HepG2 (cell line): ENCODE data around the gene CDSN.

Experiments used
- CREB1 ChIP-seq, 2 experiments: fragments of 450-650 bp in 1 of 2; IDR thresholded peaks; 2 replicates each; pipeline ENCODE4 v1.6.1; 2016 to 2017; ENCODE audit warnings: control low read depth in 1 of 2, mild to moderate bottlenecking in 1 of 2, missing compliant biosample characterization in 1 of 2, missing genetic modification characterization in 1 of 2
- CTCF ChIP-seq: sonication (generic); formaldehyde crosslinking; IDR thresholded peaks from 2 replicates; pipeline ENCODE4 v1.5.0; 2020; ENCODE audit warnings: mild to moderate bottlenecking, missing genetic modification reagents, moderate library complexity
- HNRNPK ChIP-seq: fragments of 200-400 bp; formaldehyde crosslinking; IDR thresholded peaks from 2 replicates; pipeline ENCODE4 v1.6.1; 2018; ENCODE audit warnings: low read length, low read depth, moderate library complexity, mild to moderate bottlenecking; ENCODE audit not compliant: poor library complexity, severe bottlenecking
- KDM5B ChIP-seq: sonication (generic); formaldehyde crosslinking; IDR thresholded peaks from 2 replicates; pipeline ENCODE4 v1.4.0; 2020; ENCODE audit warnings: missing genetic modification reagents, mild to moderate bottlenecking, borderline replicate concordance
- NR2F1 ChIP-seq, 2 experiments: fragments of 450-650 bp in 1 of 2; formaldehyde crosslinking in 1 of 2; IDR thresholded peaks; 2 replicates each; pipeline versions ENCODE4 v1.5.0 to v1.6.1; 2016 to 2020; ENCODE audit warnings: mild to moderate bottlenecking in 1 of 2, missing compliant biosample characterization in 1 of 2, missing genetic modification reagents in 1 of 2, moderate library complexity in 1 of 2
- PRPF4 ChIP-seq: fragments of 200-400 bp; formaldehyde crosslinking; IDR thresholded peaks from 2 replicates; pipeline ENCODE4 v1.6.1; 2016; ENCODE audit warnings: low read length, low read depth; ENCODE audit not compliant: poor library complexity, severe bottlenecking
- THAP7 ChIP-seq: sonication (generic); formaldehyde crosslinking; IDR thresholded peaks from 2 replicates; pipeline ENCODE4 v1.8.1; 2023; ENCODE audit warnings: mild to moderate bottlenecking, missing genetic modification reagents
- ZNF770 ChIP-seq: sonication (generic); formaldehyde crosslinking; IDR thresholded peaks from 2 replicates; pipeline ENCODE4 v1.5.0; 2020; ENCODE audit warnings: mild to moderate bottlenecking, missing genetic modification reagents

- TF ChIP-seq PRPF4 = no peak
- TF ChIP-seq KDM5B (CRISPR knock-in tag) = no peak
- TF ChIP-seq NR2F1 (CRISPR knock-in tag; IDR thresholded peaks at IDR 0.05) = no peak
- TF ChIP-seq CREB1 (IDR thresholded peaks at IDR 0.05) = no peak
- TF ChIP-seq CREB1 (CRISPR knock-in tag; IDR thresholded peaks at IDR 0.05) = no peak
- no peak for TF ChIP-seq HNRNPK
- no peak for TF ChIP-seq THAP7 (CRISPR knock-in tag)
- peak; percentile 93 for TF ChIP-seq CTCF (CRISPR knock-in tag)
- TF ChIP-seq ZNF770 (CRISPR knock-in tag) = no peak
These were observed 51.4 kb downstream of the CDSN start for GRCh38 chr6:31068669-31069340.
